NCI-H510A (cell line): Measurements from ENCODE around the gene FCHO1.
A peak's percentile ranks its signal among the peaks of the same experiment; 100 is the strongest.

Source experiments
- DNase-seq: peaks from one replicate; lab custom pipeline; 2025; lab: John Stamatoyannopoulos, UW

FCHO1 gene

GRCh38 chr19:17735410-17735809, 15.9 kb upstream of the FCHO1 start:
- DNase-seq = no peak

DNA sequence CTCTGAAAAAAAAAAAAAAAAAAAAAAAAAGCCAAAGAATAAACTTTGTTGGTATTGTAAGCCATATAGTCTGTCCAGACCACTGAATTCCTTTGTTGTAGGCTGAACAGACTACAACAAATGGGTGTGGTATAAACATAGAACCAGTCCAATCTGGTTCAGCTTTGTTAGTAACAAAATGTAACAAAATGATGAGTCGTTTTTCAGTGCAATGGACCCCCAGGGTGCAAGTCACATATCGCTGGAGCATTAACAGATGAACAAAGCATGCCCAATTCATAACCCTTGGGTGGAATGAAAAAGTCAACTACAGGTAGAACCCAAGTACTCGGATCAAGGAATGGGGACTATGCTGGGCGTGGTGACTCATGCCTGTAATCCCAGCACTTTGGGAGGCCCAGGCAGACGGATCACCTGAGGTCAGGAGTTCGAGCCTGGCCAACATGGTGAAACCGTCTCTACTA, 13.6 kb upstream of the FCHO1 start:
- DNase-seq = no peak

- no peak for DNase-seq
Observed at GRCh38 chr19:17739121-17739875, 12.0 kb upstream of the FCHO1 start.

GRCh38 chr19:17741456-17741855, 9.8 kb upstream of the FCHO1 start:
- DNase-seq = no peak

DNA sequence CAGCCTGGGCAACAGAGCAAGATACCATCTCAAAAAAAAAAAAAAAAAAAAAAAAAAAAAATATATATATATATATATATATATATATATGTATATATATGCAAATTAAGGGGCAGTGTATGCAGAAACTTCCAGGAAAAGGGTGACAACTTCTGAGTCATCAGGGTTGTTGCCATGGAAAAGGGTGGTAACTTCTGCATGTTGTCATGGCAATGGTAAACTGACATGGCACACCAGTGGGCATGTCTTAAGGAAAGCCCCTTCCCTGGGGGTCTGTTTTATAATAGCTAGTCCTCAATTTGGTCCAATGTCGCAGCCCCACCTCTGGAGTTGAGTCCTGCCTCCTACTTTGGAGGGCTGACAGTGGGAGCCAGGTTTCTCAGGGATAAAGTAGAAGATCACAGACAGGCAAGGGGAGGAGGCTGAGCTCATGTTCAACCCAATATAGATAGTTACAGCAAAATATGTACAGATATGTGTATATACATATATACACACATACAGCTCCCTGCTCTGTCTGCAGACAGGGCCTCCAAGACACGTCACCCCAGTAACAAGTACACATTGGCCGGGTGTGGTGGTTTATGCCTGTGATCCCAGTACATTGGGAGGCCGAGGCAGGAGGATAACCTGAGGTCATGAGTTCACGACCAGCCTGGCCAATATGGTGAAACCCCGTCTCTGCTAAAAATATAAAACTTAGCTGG, 7.2 kb upstream of the FCHO1 start:
- DNase-seq = no peak

GRCh38 chr19:17747205-17748098, 3.8 kb upstream of the FCHO1 start:
- DNase-seq = peak; percentile 90

- DNase-seq = no peak
Observed at GRCh38 chr19:17748884-17749638, 2.2 kb upstream of the FCHO1 start.

DNA sequence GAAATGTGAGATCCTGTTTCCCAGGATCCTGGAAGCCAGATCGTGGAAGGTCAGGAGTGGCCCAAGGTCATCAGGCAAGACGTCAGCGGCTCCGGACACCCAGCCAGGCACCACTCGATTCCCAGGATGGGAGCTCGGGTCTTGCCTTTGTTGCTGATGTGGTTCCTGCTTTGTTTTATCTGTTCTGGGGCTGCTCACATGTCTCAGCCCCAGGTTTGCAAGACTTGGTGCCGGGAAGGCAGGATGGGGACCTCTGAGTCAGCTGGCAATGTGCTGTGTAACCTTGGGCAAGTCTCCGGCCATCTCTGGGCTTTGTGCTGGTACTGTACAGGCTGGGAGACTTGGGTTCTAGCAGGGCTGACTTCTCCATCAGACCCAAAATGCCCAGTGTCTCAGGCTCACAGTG, 1.4 kb upstream of the FCHO1 start:
- DNase-seq = no peak

- DNase-seq = no peak
Observed at GRCh38 chr19:17751912-17752273, 616 bp downstream of the FCHO1 start.

DNA sequence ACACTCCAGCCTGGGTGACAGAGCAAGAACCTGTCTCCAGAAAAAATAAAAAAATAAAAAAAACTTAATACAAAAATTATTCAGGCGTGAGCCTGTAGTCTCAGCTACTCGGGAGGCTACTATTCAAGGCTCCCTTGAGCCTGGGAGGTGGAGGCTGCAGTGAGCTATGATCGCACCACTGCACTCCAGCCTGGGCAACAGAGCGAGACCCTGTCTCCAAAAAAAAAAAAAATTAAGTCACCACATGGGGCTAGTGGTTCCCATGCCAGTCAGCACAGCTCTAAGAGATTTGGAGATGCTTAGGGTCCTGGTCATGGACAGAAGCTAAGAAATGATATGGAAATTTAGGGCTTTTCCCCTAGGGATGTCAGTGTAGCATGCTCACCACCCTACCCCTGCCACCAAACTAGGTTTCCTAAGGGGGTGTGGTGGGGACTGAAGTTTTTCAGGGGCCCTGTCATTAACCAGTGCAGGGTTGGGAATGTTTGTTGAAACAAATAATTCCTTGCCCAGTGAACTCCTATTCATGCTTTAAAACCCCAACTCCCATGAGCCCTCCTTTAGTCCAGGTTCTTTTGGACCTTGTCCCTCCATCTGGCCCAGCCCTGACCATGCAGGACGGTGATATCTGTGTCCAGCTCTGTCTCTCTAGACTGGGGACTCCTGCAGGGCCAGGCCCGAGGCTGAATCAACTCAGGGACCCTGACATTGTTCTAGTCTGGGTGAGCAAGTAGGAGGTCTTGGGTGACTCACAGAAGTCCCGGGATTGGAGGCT, 1.8 kb downstream of the FCHO1 start:
- no peak for DNase-seq

DNA sequence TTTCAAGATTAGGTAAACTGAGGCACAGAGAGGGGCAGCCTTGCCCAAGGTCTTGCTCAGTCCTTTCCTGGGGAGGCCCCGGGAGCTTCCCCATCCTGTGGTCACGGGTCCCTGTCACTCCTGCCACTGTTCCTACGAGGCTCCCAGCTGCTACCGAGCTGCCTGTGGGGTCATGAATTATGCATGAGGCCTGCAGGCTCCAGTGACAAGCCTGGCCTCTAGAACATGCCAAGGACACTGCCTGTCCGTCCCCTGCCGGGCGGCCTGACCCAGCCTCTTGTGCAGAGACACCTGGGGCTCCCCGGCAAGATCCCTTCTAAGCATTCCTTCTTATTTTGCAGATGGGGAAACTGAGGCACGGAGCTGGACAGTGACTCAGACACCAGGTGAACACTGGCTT, 2.7 kb downstream of the FCHO1 start:
- DNase-seq = no peak

GRCh38 chr19:17754634-17755442, 3.6 kb downstream of the FCHO1 start:
- DNase-seq = no peak

GRCh38 chr19:17755443-17755890, 4.2 kb downstream of the FCHO1 start:
- no peak for DNase-seq

GRCh38 chr19:17755977-17756670, 4.8 kb downstream of the FCHO1 start:
- DNase-seq = peak; percentile 34

GRCh38 chr19:17757125-17757524, 5.8 kb downstream of the FCHO1 start:
- DNase-seq = no peak

DNA sequence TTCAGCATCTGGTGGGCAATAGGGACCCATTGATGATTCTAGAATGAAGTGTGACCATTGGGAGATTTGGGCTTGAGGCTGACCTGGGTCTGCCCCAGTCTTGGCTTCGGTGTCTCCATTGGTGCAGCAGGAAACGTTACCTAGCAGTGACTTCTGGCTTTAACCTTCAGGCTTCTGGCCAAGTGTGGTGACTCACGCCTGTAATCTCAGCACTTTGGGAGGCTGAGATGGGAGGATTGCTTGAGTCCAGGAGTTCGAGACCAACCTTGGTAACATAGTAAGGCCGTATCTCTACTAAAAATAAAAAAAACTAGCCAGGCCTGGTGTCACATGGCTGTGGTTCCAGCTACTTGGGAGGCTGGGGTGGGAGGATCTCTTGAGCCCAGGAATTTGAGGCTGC, 7.2 kb downstream of the FCHO1 start:
- no peak for DNase-seq

- no peak for DNase-seq
Observed at GRCh38 chr19:17761148-17761547, 9.9 kb downstream of the FCHO1 start.

DNA sequence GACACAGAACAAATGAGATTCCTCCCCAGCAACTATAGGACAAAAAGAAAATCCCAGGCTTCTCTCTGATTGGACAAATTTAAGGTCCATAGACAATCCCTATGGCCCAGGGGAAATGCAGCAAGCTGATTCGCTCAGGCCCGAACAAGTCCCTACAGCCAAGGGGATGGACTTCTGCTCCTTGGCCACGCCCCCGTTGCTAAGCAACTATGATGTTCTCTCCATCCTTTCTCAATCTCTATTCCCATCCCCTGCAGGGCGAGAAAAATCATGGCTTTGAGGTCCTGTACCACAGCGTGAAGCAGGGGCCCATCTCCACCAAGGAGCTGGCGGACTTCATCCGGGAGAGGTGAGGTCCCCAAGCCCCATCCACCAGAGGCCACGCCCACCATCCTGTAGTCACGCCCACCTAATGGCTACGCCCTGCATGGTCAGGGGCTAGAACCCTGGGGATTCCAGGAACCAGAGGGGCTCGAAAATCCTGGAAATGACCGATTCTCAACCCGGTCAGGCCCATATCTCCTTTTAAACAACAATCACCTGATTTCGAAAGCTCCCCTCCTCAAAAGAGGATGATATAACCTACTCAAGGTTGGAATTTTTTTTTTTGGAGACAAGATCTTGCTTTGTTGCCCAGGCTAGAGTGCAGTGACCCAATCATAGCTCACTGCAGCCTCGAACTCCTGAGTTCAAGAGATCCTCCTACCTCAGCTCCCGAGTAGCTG, 11.4 kb downstream of the FCHO1 start:
- no peak for DNase-seq

- DNase-seq = no peak
Observed at GRCh38 chr19:17764348-17764747, 13.1 kb downstream of the FCHO1 start.
